GM18526 (cell line): ENCODE results near the gene RETREG2.

Experiments
- POLR2A ChIP-seq: IDR thresholded peaks from 3 replicates; pipeline ENCODE4 v1.6.1; 2011; ENCODE audit not compliant: insufficient read length; ENCODE audit errors: extremely low read depth

Gene RETREG2, protein sequence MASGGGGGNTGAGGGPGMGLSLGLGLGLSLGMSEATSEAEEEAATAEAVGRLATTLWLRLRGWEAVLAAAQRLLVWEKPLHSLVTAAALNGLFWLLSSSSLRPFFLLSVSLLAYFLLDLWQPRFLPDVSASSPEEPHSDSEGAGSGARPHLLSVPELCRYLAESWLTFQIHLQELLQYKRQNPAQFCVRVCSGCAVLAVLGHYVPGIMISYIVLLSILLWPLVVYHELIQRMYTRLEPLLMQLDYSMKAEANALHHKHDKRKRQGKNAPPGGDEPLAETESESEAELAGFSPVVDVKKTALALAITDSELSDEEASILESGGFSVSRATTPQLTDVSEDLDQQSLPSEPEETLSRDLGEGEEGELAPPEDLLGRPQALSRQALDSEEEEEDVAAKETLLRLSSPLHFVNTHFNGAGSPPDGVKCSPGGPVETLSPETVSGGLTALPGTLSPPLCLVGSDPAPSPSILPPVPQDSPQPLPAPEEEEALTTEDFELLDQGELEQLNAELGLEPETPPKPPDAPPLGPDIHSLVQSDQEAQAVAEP

DNA sequence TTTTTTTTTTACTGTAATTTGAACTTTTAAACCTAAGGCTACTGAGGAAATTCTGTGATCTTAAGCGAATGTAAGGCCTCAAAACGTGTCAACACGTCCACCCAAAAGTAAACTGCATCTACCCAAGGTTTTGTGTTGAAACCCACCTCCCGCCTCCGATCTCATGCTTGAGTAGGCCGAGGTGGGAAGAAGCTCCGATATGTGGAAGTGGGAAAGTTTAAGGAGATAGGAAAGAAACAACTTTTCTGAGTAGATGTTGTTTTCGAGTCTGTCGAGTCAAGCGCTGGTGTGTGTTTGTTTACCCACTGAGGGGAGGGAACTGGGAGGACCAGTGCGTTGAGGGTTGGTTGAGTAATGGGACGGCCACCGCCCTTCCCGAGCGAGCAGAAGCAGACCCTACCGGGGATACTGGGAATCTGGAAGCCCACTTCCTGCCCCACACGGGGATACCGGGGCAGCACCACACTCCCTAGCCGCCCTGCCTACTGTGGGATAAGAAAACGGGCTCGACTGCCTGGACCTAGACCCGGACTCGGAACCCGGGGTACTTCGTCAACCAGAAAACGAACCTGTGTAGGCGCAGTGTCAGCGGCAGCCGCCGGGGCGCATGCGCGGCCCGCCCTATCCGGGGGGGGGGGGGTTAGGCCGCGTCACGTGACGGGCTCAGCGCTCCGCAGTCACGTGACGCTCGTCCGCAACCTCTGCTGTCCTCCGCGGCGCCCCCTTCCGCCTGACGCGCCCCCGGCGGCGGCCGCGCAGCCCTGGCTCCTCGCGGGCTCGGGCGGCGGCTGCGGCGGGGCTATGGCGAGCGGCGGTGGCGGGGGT lies at the start of gene RETREG2:
TSS of gene RETREG2 (plus strand) at position 724 of the 825 bp plus-strand sequence. CDS start at position 802, 78 bp downstream.
- TF ChIP-seq POLR2A = peak; percentile 92

DNA sequence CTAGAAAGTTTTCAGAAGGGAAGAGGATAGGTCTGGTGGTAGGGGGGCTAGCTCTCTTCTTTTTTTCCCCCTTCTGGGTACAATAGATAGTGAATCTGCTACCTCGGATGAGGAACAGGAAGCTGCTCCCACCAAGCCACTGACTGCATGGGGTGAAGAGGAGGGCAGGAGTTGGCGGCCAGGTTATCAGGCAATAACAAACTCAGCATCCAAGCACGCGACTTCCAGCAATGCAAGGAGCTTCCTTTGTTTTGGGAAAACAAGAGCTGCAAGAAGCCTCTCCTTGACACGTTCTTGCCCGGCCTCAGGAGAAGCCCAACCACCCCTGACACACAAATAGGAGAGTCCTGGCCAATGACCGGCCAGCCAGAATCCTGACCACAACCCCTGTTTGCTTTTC lies 49.7 kb upstream of the RETREG2 start:
- TF ChIP-seq POLR2A = no peak

DNA sequence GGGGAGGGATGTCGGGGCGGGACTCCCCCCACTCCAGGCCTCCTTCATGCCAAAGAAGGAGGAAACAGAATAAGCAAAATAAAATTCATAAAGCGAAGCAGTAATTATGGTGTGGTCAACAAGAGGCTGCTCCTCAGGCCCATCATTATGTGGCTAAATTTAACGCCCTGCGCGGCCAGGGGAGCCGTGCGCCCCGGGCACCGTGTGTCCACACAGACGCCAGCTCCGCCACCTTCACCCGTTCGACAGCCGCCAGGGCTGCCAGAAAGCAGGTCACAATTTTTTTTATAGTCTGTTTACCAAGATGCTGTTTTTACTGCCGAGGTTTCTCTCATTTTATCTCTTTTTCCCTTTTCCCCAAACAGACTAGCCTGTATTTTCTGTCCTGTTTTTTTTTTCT lies 48.5 kb upstream of the RETREG2 start:
- TF ChIP-seq POLR2A = no peak

DNA sequence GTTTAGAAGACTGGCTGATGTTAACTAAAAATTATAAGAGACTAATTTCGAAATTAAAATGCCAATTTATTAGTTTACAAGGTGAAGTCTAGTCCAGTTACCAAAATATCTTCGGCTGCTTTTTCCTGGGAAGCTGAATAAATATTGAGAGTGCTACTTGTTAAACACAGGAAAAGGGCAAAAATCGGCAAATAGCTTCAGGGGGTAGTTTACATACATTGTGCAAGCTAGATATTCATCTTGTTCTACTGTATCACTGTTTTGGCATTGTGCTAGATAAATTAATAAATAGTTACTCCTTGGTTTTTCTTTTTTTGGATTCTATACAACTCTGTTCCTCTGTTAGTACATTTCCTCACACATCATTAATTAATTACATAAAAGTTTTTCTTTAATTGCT lies 46.7 kb upstream of the RETREG2 start:
- TF ChIP-seq POLR2A = no peak

DNA sequence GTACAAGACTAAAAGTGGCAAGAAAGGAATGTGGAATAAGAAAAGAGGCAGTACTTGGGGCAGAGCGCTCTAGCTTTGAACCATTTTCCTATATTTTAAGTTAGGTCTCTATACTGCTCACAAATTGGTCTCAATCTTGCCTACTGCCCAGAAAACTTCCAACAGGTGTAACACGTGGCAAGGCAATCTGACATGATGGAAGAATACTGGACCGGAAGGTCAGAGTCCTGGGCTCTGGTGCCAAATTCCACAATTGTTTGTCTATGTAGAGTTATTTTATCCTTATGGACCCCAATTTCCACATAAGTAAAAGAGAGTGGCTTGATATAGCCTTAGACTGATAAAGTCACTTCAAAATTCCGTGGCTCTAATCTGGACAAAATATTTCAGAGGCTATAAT lies 46.3 kb upstream of the RETREG2 start:
- no peak for TF ChIP-seq POLR2A

DNA sequence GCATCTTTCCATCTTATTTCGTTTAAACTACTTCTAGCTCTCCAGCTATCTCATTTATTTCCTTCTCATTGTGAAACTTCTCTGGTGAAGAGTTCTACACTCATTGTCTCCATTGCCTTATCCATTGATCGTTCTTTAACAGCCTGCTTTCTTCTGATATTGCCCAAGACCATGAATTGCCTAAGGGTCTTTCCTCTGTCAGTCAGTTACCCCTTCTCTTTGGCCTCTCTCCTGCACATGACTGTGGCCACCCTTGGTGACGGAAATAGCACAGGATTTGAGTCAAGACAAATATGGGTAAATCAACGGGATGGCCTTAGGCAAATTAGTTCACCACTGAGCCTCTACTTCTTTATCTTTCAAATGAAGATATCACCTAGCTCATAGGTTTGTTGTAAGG lies 44.1 kb upstream of the RETREG2 start:
- TF ChIP-seq POLR2A = no peak

DNA sequence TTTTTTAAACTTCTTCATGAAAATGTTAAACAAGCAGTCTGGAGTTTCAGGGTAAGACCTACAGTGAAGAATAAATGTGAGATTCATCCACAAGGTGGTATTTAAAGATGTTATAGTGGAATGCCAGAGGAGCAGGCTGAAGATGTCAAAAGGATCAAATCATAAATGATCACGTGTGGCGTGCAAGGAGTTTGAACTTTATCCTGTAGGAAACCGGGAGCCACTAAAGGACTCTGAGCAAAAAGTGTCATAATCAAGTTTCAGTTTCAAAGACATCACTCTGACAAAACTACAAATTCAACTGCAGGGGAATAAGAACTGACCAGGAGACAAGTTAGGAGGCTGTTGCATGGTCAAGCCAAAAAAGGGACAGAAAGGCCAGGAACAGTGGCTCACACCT lies 37.4 kb upstream of the RETREG2 start:
- no peak for TF ChIP-seq POLR2A

DNA sequence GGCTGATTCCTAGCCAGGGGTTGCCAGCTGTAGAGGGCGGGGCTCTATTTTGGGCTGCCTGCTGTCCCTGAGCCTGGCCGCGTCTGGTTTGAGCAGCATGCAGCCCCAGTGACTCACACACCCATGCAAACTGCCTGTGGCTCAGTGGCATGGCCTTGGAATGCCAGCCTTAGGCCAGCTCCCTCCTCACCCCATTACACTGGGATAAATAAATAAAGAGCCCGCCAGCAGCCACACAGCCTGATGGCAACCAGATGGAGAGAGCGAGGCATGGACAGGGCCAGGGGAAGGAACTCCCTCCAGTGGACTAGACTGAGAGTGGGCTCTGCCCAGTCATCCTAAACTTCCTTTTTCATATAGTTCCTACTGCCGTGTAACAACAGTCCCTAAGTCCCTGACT lies 35.7 kb upstream of the RETREG2 start:
- TF ChIP-seq POLR2A = no peak

DNA sequence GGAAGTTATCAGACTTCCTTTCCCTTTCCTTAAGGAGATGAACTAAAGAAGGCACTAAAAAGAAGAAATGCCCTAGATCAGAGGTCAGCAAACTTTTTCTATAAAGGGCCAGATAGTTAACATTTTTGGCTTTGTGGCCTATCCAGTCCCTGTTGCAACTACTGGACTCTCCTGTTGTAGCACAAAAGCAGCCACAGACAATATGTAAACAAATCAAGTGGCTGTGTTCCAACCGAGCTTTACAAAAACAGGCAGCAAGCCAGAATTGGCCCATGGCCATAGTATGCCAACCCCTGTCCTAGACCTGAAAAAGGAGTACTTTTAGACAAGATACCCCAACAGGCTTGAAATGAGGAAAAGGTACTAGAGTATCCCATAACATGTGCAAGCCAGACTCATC lies 28.4 kb upstream of the RETREG2 start:
- no peak for TF ChIP-seq POLR2A

DNA sequence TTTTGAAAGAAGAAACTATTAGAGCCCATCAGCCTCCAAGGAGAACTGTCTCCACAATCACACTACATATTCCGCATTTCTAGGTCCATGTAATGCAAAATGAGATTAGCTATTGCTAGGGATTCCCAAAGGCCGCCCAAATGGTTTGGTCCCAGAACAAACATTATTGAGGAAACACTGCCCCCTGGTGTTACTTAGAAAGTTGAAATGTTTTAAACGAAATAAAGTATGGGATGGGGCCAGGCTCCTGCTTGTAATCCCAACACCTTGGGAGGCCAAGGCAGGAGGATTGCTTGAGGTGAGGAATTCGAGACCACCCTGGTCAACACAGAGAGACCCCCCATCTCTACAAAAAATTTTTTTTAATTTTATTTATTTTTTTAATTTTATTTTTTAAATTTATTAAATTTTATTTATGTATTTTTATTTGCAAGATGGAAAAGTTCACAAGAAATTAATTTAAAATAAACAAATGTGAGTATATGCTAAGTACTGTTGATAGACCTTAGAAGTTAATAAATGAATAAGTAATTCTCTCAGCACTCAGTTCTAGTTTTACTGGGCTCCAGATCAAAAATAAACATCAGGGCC lies 22.9 kb upstream of the RETREG2 start:
- TF ChIP-seq POLR2A = no peak

DNA sequence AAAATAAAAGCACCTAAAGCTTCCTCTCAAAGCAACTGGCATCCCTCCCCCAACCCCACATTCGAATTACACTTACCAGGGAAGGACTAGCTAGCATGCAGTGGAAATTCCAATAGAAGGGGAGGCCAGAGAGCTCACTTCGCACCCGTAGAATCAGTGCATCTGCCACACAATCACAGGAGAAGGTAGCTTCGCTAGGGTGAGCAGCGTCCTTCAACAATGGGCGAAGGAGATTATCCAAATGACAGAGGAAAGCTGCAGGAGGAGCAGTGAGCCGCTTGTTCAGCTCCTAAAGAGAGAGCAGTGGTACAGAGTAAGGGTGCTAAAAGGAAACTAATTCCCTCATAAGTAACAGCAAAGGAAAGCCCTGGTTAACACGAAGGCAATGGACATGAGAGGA lies 20.7 kb upstream of the RETREG2 start:
- TF ChIP-seq POLR2A = no peak

DNA sequence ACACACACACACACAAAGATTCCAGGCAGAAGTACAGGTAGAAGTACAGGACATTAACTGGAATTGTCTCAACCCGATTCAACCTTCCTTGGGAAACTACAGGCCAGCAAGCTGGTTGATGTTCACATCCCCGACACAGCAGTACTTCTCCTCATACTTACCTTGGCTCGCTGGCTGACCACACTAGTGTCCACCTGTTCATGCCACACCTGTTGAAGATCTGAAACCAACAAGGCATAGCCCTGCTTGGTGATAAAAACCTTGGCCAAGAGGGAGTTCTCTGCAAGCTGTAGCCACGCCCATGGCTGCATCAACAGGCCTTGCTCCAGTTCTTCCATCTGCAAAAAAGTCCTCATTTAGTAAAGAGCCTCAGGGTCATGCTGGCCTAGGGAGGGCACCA lies 20.1 kb upstream of the RETREG2 start:
- no peak for TF ChIP-seq POLR2A

DNA sequence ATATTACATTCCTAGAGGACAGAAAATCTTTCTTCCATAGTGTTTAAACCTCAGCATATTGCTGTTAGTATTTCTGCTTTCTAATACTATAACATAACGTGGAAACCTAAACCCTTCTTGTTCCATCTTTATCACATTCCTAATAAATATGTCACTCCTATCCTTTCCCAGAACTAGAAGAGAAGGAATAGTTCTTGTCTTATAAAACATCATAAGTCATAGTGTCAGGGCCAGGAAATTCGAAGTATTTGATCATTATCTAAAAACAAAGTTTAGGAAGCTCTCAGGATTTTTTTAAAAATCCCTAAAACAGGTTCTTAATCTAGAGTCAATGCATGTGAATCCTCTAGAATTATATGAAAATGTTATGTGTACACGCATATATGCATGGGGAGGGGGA lies 19.5 kb upstream of the RETREG2 start:
- no peak for TF ChIP-seq POLR2A

DNA sequence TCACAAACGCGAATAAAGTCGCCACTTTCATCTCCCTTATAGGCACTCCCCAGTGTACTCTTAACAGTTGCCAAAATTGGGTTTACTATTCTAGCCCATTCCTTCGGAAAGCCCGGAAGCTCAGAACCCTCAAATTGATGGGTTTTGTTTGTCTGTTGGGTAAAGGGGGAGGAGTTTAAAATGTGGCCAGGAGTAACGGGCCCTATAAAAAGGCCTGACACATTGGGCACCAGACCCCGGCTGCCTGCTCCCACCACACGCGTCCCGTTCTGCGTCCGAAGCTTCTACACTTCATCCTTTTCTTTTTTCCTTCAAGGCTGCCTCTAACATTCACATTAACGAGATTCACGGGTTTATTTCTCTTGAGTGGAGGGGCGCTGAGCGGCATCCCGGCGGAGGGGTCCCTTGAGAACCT lies 18.3 kb upstream of the RETREG2 start:
- TF ChIP-seq POLR2A = no peak

DNA sequence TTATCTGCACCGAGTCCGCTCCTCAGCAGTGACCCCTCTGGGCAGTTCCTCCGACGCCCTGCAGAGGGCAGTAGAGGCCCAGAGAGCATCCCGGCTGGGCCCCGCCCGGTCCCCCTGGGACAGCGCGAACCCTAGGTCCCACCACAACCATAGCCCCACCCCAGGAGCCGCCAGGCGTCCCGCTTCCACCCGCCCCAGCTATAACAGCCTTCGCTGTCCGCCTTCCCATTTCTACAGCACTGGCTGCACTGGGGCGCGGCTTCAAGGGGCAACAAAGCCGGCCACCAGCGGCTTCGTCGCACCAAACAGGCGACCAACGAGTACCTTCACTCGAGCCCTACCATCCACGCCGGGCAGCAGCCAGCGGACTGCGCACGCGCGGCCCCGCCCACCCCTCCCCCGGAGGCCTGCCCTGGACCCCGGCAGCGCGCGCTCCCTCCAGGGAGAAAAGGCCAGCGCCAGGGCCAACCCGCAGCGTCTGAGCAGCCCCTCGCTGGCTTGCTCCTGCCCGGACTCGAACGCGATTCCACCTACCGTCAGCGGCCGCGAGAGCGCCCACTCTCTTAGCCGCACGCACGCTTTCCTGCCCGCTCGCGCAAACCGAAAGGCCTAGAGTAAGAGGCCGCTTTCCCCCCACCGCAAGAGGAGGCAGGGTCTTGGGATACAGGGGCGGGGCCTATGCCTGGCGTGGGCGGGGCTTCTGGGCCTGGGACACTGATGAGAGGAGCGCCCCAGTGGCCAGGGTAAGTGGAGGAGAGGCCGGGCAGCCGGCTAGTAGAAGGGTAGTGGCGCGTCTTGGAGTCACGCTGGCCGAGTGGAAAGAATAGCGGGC lies 17.7 kb upstream of the RETREG2 start, which contains the start of gene NHEJ1:
TSS of gene NHEJ1 (minus strand) at position 630 of the 832 bp plus-strand sequence. CDS start 2,453 bp downstream, outside the sequence.
- TF ChIP-seq POLR2A = peak; percentile 86
